Nephron (organoid): ENCODE data around the gene CNTNAP2.

Source experiments
- H3K27ac Mint-ChIP-seq, 3 experiments: 2 replicates each; pipeline ENCODE4 v1.8.0; 2020; ENCODE audit warnings: mixed read lengths in 3 of 3, mild to moderate bottlenecking in 2 of 3, moderate library complexity in 1 of 3
- H3K27me3 Mint-ChIP-seq: 2 replicates; pipeline ENCODE4 v1.8.0; 2021; ENCODE audit warnings: low read depth, mild to moderate bottlenecking, moderate library complexity, mixed read lengths
- H3K36me3 Mint-ChIP-seq: 2 replicates; pipeline ENCODE4 v1.8.0; 2020; ENCODE audit warnings: low read depth, mixed read lengths
- H3K4me1 Mint-ChIP-seq: 2 replicates; pipeline ENCODE4 v1.8.0; 2020; ENCODE audit warnings: mixed read lengths
- H3K4me3 Mint-ChIP-seq, 3 experiments: 2 replicates each; pipeline ENCODE4 v1.8.0; 2020; ENCODE audit warnings: mild to moderate bottlenecking in 3 of 3, mixed read lengths in 3 of 3, moderate library complexity in 2 of 3
- H3K9me3 Mint-ChIP-seq: 2 replicates; pipeline ENCODE4 v1.8.0; 2020; ENCODE audit warnings: mixed read lengths
- TF ChIP-seq, protein P1 (sequence below), 3 experiments: fragments of 200-600 bp; sonication (generic); IDR thresholded peaks; one replicate each; pipeline ENCODE4 v1.5.0; 2021; ENCODE audit warnings: antibody characterized with exemption in 3 of 3; ENCODE audit not compliant: unreplicated experiment in 3 of 3

The CNTNAP2 gene

DNA sequence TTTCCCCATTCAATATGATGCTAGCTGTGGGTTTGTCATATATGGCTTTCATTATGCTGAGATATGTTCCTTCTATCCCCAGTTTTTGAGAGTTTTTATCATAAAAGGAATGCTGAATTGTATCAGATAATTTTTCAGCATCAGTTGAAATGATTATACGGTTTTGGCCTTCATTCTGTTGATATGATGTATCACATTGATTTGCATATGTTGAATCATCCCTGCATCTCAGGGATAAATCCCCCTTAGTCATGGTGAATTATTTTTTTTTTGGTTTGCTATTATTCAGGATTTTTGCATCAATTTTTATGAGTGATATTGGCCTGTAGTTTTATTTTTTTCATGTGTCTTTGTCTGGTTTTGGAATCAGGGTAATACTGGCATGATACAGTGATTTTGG is 1321.6 kb downstream of the CNTNAP2 start:
- no peak overlapping the region for H3K27ac Mint-ChIP-seq
- H3K27me3 Mint-ChIP-seq = no peaks in the 10 kb centered on the region
- H3K4me3 Mint-ChIP-seq = no peak overlapping the region
- H3K9me3 Mint-ChIP-seq = peaks cover 43% of the 10 kb centered on the region
- H3K36me3 Mint-ChIP-seq = no peaks in the 10 kb centered on the region
- H3K4me1 Mint-ChIP-seq = no peaks in the 10 kb centered on the region
- TF ChIP-seq, protein P1, sequence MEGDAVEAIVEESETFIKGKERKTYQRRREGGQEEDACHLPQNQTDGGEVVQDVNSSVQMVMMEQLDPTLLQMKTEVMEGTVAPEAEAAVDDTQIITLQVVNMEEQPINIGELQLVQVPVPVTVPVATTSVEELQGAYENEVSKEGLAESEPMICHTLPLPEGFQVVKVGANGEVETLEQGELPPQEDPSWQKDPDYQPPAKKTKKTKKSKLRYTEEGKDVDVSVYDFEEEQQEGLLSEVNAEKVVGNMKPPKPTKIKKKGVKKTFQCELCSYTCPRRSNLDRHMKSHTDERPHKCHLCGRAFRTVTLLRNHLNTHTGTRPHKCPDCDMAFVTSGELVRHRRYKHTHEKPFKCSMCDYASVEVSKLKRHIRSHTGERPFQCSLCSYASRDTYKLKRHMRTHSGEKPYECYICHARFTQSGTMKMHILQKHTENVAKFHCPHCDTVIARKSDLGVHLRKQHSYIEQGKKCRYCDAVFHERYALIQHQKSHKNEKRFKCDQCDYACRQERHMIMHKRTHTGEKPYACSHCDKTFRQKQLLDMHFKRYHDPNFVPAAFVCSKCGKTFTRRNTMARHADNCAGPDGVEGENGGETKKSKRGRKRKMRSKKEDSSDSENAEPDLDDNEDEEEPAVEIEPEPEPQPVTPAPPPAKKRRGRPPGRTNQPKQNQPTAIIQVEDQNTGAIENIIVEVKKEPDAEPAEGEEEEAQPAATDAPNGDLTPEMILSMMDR (IDR thresholded peaks at IDR 0.05; ENCODE audit: unreplicated experiment in 3 of 3) = no peak

DNA sequence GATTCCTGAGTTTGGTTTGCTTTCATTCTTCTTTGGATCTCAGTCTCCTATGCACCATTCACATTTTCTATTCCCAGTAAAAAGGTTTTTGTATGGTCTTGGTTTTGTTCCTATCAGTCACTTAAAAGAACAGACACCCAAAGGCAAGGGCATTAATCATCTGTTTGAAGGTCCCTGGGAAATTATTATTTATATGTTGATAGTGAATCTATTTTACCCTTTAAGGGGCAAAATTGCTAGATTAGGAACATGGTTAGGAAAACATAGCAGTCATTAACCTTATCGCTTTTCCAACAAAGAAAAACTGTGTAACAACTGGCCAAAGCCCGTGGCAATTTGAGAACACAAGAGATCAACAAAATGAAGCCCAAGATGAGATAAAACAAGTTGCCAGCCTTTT is 1327.3 kb downstream of the CNTNAP2 start:
- Mint-ChIP-seq H3K4me3 (no peak overlapping the region), H3K27me3 (no peaks in the 10 kb centered on the region), H3K27ac (no peak overlapping the region), H3K36me3 (no peaks in the 10 kb centered on the region), H3K4me1 (no peaks in the 10 kb centered on the region), H3K9me3 (peaks cover 43% of the 10 kb centered on the region)
- TF ChIP-seq, protein P1 (IDR thresholded peaks at IDR 0.05; ENCODE audit: unreplicated experiment in 3 of 3) = no peak

DNA sequence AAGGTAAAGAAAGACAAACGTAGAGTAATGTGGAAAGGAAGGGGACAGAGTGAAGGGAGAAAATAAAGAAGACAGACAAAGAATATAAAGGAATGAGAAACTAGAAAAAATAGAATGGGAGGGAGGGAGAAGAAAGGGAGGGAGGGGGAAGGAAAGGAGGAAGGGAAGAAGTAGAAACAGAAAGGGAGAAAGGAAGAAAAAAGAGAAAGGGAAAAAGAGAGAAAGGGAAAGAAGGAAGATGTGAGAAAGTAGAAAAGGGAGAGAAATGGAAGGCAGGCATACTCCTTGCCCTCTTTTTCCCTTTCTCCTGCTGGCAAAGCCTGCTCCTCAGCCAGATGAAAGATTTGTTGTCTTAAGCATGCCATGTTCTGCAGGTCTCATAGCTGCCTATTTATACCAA is 1336.2 kb downstream of the CNTNAP2 start:
- peaks cover 4% of the 10 kb centered on the region for H3K4me1 Mint-ChIP-seq
- no peaks in the 10 kb centered on the region for H3K27me3 Mint-ChIP-seq
- H3K4me3 Mint-ChIP-seq = no peak overlapping the region
- TF ChIP-seq, protein P1 (IDR thresholded peaks at IDR 0.05; ENCODE audit: unreplicated experiment in 3 of 3) = no peak
- no peaks in the 10 kb centered on the region for H3K36me3 Mint-ChIP-seq
- H3K27ac Mint-ChIP-seq = no peak overlapping the region
- H3K9me3 Mint-ChIP-seq = no peaks in the 10 kb centered on the region

DNA sequence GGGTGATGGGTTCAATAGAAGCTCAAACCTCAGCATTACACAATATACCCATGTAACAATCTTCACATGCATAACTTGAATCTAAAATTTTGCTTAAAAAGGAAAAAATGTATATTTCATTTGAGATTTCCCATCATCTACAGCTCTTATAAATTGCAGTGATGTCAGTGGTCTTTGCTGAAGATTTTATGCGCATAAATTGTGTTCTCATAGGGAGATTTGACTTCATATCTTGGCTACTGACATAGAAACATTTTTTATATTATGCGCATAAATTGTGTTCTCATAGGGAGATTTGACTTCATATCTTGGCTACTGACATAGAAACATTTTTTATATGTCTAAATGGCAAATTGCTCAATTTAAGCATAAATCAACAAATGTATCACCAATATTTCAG is 1348.6 kb downstream of the CNTNAP2 start:
- Mint-ChIP-seq H3K9me3 (no peaks in the 10 kb centered on the region), H3K36me3 (no peaks in the 10 kb centered on the region), H3K27ac (peak overlapping the region in 1 of 3 experiments; percentile 8), H3K4me1 (no peaks in the 10 kb centered on the region), H3K4me3 (no peak overlapping the region), H3K27me3 (peaks cover 4% of the 10 kb centered on the region)
- TF ChIP-seq, protein P1 (IDR thresholded peaks at IDR 0.05; ENCODE audit: unreplicated experiment in 3 of 3) = no peak

DNA sequence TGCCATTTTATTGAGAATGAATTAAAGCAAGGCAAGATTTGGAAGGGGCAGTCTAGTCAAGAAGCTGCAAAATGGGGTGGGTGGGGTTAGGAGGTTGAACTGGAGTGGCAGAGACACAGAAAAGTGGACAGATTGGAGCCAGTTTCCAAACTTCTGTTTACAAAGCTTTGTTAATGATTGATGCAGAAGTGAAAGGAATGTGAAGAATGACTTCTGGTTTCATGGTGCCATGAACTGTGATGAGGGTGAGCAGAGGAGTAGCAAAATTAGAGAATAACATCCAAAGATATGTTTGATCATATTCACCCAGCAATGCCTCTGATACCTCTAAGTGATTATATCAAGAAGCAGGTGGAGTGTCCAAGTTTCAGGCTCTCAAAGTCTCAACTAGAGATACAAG is 1356.0 kb downstream of the CNTNAP2 start:
- H3K4me1 Mint-ChIP-seq = peaks cover 2% of the 10 kb centered on the region
- H3K27ac Mint-ChIP-seq = no peak overlapping the region
- TF ChIP-seq, protein P1 (IDR thresholded peaks at IDR 0.05; ENCODE audit: unreplicated experiment in 3 of 3) = no peak
- H3K27me3 Mint-ChIP-seq = no peaks in the 10 kb centered on the region
- no peak overlapping the region for H3K4me3 Mint-ChIP-seq
- peaks cover 2% of the 10 kb centered on the region for H3K9me3 Mint-ChIP-seq
- no peaks in the 10 kb centered on the region for H3K36me3 Mint-ChIP-seq

DNA sequence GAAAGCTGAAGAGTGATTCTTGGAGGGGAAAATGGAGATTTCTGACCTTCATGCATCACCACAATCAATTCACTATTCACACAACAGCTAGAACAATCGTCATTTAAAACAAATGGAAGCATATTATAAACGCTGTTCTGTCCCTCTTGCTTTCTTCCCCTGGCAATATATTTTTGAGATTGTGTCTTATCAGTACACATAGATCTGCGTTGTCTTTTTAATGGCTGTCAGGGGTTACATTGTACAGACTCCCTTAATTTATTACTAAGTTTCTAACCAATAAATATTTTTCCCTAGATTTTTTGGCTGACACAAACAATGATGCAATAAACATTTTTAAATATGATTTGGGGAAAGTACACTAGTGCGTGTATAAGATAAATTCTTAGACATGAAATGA is 1358.3 kb downstream of the CNTNAP2 start:
- Mint-ChIP-seq H3K4me3 (no peak overlapping the region), H3K4me1 (peaks cover 14% of the 10 kb centered on the region), H3K27me3 (no peaks in the 10 kb centered on the region), H3K36me3 (no peaks in the 10 kb centered on the region), H3K27ac (peak overlapping the region in 2 of 3 experiments; percentile 42 to 67), H3K9me3 (peaks cover 2% of the 10 kb centered on the region)
- TF ChIP-seq, protein P1 (IDR thresholded peaks at IDR 0.05; ENCODE audit: unreplicated experiment in 3 of 3) = no peak
